SK-N-SH (cell line): Measurements from ENCODE around the gene DGKE. TPM values are rescaled to one million over a fixed set of nuclear protein-coding genes. Genes with fewer than 3 reads are reported as not detected.

Experiments used
- CTCF ChIA-PET: fragments of 300-600, 350-600 bp; formaldehyde crosslinking; extraction: SDS; loops from one replicate; lab custom pipeline; 2021; lab: Yijun Ruan, JAX
- POLR2A ChIA-PET: fragments of 350-600 bp; sonication (Branson Sonifier 250); formaldehyde crosslinking; extraction: SDS; loops from one replicate; lab custom pipeline; 2020; ENCODE audit warnings: antibody characterized with exemption, inconsistent platforms; lab: Yijun Ruan, JAX
- DNase-seq: peaks from one replicate; pipeline ENCODE4 v3.0.0; 2012
- H2AFZ ChIP-seq: fragments of 200-600 bp; sonication (generic); 2 replicates; pipeline ENCODE4 v1.8.1; 2016; ENCODE audit warnings: antibody characterized with exemption, mild to moderate bottlenecking, low read depth
- H3F3A ChIP-seq: fragments of 200-600 bp; sonication (generic); replicated peaks from 2 replicates; pipeline ENCODE3; 2016; ENCODE audit warnings: antibody characterized with exemption, mild to moderate bottlenecking; ENCODE audit not compliant: insufficient read depth
- H3K27ac ChIP-seq, 2 experiments: fragments of 200-500 bp in 1 of 2; fragments of 200-600 bp in 1 of 2; sonication (Bioruptor generic) in 1 of 2; sonication (generic), shearing (Covaris generic) in 1 of 2; 2 replicates each; pipeline versions ENCODE4 v1.5.1 to v1.6.1; 2014 to 2016; ENCODE audit warnings: low read depth in 2 of 2, inconsistent platforms in 1 of 2, low read length in 1 of 2, mild to moderate bottlenecking in 1 of 2, mixed read lengths in 1 of 2
- H3K27me3 ChIP-seq: fragments of 200-600 bp; sonication (generic), shearing (Covaris generic); 2 replicates; pipeline ENCODE4 v1.6.1; 2016; ENCODE audit warnings: mixed run types; ENCODE audit not compliant: insufficient read depth
- H3K36me3 ChIP-seq, 2 experiments: fragments of 200-500 bp in 1 of 2; fragments of 200-600 bp in 1 of 2; sonication (Bioruptor generic) in 1 of 2; sonication (generic) in 1 of 2; replicated peaks in 1 of 2; 2 replicates each; pipeline versions ENCODE3 to v1.5.1; 2014 to 2016; ENCODE audit warnings: low read length in 1 of 2, mild to moderate bottlenecking in 1 of 2; ENCODE audit not compliant: insufficient read depth in 2 of 2, control insufficient read depth in 1 of 2
- H3K4me1 ChIP-seq, 2 experiments: fragments of 200-500 bp in 1 of 2; fragments of 200-600 bp in 1 of 2; sonication (Bioruptor generic) in 1 of 2; sonication (generic), shearing (Covaris generic) in 1 of 2; 2 replicates each; pipeline versions ENCODE4 v1.5.1 to v1.6.1; 2014 to 2016; ENCODE audit warnings: low read depth in 1 of 2, low read length in 1 of 2, mixed run types in 1 of 2; ENCODE audit not compliant: insufficient read depth in 2 of 2, control insufficient read depth in 1 of 2
- H3K4me2 ChIP-seq: fragments of 200-600 bp; sonication (generic), shearing (Covaris generic); 2 replicates; pipeline ENCODE4 v1.6.1; 2017; ENCODE audit warnings: mixed run types
- H3K4me3 ChIP-seq, 2 experiments: fragments of 200-500 bp in 1 of 2; fragments of 200-600 bp in 1 of 2; sonication (Bioruptor generic) in 1 of 2; sonication (generic), shearing (Covaris generic) in 1 of 2; 2 replicates each; pipeline versions ENCODE4 v1.5.1 to v1.8.1; 2014 to 2016; ENCODE audit warnings: low read depth in 2 of 2, inconsistent platforms in 1 of 2, low read length in 1 of 2, mild to moderate bottlenecking in 1 of 2, mixed read lengths in 1 of 2, moderate library complexity in 1 of 2
- H3K79me2 ChIP-seq: fragments of 200-600 bp; sonication (generic); 2 replicates; pipeline ENCODE4 v1.8.1; 2017; ENCODE audit warnings: mild to moderate bottlenecking; ENCODE audit not compliant: insufficient read depth
- H3K9ac ChIP-seq: fragments of 200-600 bp; sonication (generic); 2 replicates; pipeline ENCODE4 v1.6.1; 2017; ENCODE audit warnings: mixed run types
- H3K9me2 ChIP-seq: fragments of 200-600 bp; sonication (generic); 2 replicates; pipeline ENCODE4 v1.6.1; 2017; ENCODE audit warnings: mixed run types
- H3K9me3 ChIP-seq: fragments of 200-600 bp; sonication (generic); 2 replicates; pipeline ENCODE4 v1.6.1; 2017; ENCODE audit warnings: mixed run types, mild to moderate bottlenecking, moderate library complexity
- H4K20me1 ChIP-seq: fragments of 200-600 bp; sonication (generic); 2 replicates; pipeline ENCODE4 v1.6.1; 2017; ENCODE audit warnings: mild to moderate bottlenecking, mixed run types; ENCODE audit not compliant: insufficient read depth
- ELF1 ChIP-seq: IDR thresholded peaks from 2 replicates; pipeline ENCODE4 v1.4.0; 2012
- FOSL2 ChIP-seq: IDR thresholded peaks from 2 replicates; pipeline ENCODE4 v1.4.0; 2012; ENCODE audit warnings: low read depth, mild to moderate bottlenecking, moderate library complexity, borderline replicate concordance
- FOXJ3 ChIP-seq: sonication (generic); formaldehyde crosslinking; IDR thresholded peaks from 2 replicates; pipeline ENCODE4 v1.5.1; 2020; ENCODE audit warnings: mild to moderate bottlenecking, missing genetic modification reagents
- GATA2 ChIP-seq: sonication (generic); formaldehyde crosslinking; IDR thresholded peaks from 2 replicates; pipeline ENCODE4 v1.5.0; 2020; ENCODE audit warnings: mild to moderate bottlenecking, missing genetic modification reagents
- JUND ChIP-seq: IDR thresholded peaks from 2 replicates; pipeline ENCODE4 v1.4.0; 2012
- POLR2AphosphoS5 ChIP-seq: IDR thresholded peaks from 2 replicates; pipeline ENCODE4 v1.6.1; 2012; ENCODE audit warnings: low read depth, low read length
- RAD21 ChIP-seq: IDR thresholded peaks from 2 replicates; pipeline ENCODE4 v1.6.1; 2012; ENCODE audit warnings: mild to moderate bottlenecking, low read length
- RFX5 ChIP-seq: IDR thresholded peaks from 2 replicates; pipeline ENCODE4 v1.6.1; 2012; ENCODE audit warnings: mild to moderate bottlenecking, improper control_type of control experiment, low read length
- RXRA ChIP-seq: IDR thresholded peaks from 2 replicates; pipeline ENCODE4 v1.4.0; 2012; ENCODE audit warnings: low read depth, mild to moderate bottlenecking, borderline replicate concordance
- SIN3A ChIP-seq: IDR thresholded peaks from 2 replicates; pipeline ENCODE4 v1.6.1; 2012; ENCODE audit warnings: low read depth, mild to moderate bottlenecking, low read length, moderate library complexity, borderline replicate concordance
- SMC3 ChIP-seq: IDR thresholded peaks from 2 replicates; pipeline ENCODE4 v1.6.1; 2012; ENCODE audit warnings: low read depth, low read length, improper control_type of control experiment
- USF2 ChIP-seq: fragments of 150-350 bp; IDR thresholded peaks from 2 replicates; pipeline ENCODE4 v1.6.1; 2017; ENCODE audit warnings: antibody characterized with exemption, low read length, low read depth, borderline replicate concordance
- WGBS: methylation state at CpG from one replicate; pipeline ENCODE4 v1.1.6; 2017; ENCODE audit warnings: low lambda C conversion rate; 5-methylcytosine and 5-hydroxymethylcytosine counted together
- polyA plus RNA-seq, 3 experiments: library from polyadenylated mRNA; depleted of rRNA; stranded (reverse); fragments of >200 nt; gene quantifications; 2 replicates each; pipeline ENCODE4 v1.2.3, GENCODE V29; 2012
- TF ChIP-seq, protein P1 (sequence below): fragments of 150-350 bp; IDR thresholded peaks from 2 replicates; pipeline ENCODE4 v1.6.1; 2016; ENCODE audit warnings: mild to moderate bottlenecking, low read depth, low read length
- TF ChIP-seq, protein P2 (sequence below): IDR thresholded peaks from 2 replicates; pipeline ENCODE4 v1.4.0; 2012; ENCODE audit warnings: low read depth
- TF ChIP-seq, protein P3 (sequence below): IDR thresholded peaks from 2 replicates; pipeline ENCODE4 v1.4.0; 2012; ENCODE audit warnings: low read depth, borderline replicate concordance
- TF ChIP-seq, protein P4 (sequence below): IDR thresholded peaks from 2 replicates; pipeline ENCODE4 v1.6.1; 2012; ENCODE audit warnings: mild to moderate bottlenecking, low read depth, low read length, moderate library complexity

The DGKE gene
- polyA plus RNA-seq, 1 of the 3 experiments (the other 2 are of a cell fraction): 2.4 TPM

- no peak for TF ChIP-seq USF2
- TF ChIP-seq, protein P1, sequence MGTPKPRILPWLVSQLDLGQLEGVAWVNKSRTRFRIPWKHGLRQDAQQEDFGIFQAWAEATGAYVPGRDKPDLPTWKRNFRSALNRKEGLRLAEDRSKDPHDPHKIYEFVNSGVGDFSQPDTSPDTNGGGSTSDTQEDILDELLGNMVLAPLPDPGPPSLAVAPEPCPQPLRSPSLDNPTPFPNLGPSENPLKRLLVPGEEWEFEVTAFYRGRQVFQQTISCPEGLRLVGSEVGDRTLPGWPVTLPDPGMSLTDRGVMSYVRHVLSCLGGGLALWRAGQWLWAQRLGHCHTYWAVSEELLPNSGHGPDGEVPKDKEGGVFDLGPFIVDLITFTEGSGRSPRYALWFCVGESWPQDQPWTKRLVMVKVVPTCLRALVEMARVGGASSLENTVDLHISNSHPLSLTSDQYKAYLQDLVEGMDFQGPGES: no peak
Measured at GRCh38 chr17:56890390-56890789, 56.4 kb downstream of the DGKE start (continued).

- Histone ChIP-seq H3K27me3 (no peaks in the 10 kb centered on the region), H3F3A (peaks cover 5% of the 10 kb centered on the region), H3K4me1 (0 out of 4 replicates have a peak, but pooled peaks cover 0 to under 1% of the 10 kb centered on the region in 2 experiments), H3K9me3 (no peaks in the 10 kb centered on the region; the same call in 1 of the 2 replicates), H3K36me3 (peaks cover 40 to 56% of the 10 kb centered on the region in 2 experiments), H2AFZ (no peak overlapping the region), H3K4me3 (no peak overlapping the region), H3K79me2 (no peaks in the 10 kb centered on the region), H3K27ac (no peak overlapping the region), H4K20me1 (no peaks in the 10 kb centered on the region), H3K9me2 (no peaks in the 10 kb centered on the region), H3K9ac (no peak overlapping the region), H3K4me2 (no peak overlapping the region)
- CTCF ChIA-PET: interaction anchor here (1.1 to 1.7 kb wide), 6 partner anchors 9 to 71 kb away, joined by 3 to 5 read pairs (median 3); no protein-coding TSS in a partner anchor
- WGBS: 97% methylated on average over 7 of the region's 7 CpGs
- no peak for TF ChIP-seq GATA2
- TF ChIP-seq, protein P2, sequence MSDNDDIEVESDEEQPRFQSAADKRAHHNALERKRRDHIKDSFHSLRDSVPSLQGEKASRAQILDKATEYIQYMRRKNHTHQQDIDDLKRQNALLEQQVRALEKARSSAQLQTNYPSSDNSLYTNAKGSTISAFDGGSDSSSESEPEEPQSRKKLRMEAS: no peak
- TF ChIP-seq, protein P3, sequence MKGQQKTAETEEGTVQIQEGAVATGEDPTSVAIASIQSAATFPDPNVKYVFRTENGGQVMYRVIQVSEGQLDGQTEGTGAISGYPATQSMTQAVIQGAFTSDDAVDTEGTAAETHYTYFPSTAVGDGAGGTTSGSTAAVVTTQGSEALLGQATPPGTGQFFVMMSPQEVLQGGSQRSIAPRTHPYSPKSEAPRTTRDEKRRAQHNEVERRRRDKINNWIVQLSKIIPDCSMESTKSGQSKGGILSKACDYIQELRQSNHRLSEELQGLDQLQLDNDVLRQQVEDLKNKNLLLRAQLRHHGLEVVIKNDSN: no peak
- POLR2A ChIA-PET: no interaction called here
- no peak for DNase-seq
Measured at GRCh38 chr17:56890906-56891674, 57.1 kb downstream of the DGKE start.

- Histone ChIP-seq H3K4me3 (no peak overlapping the region), H3K4me1 (peaks cover 0 to 3% of the 10 kb centered on the region in 2 experiments; a peak in 1 of 4 replicates), H3K9ac (no peak overlapping the region), H3K79me2 (no peaks in the 10 kb centered on the region), H3K27ac (no peak overlapping the region), H3K36me3 (peaks cover 35 to 56% of the 10 kb centered on the region in 2 experiments), H3K9me2 (no peaks in the 10 kb centered on the region), H3K4me2 (no peak overlapping the region), H3F3A (peaks cover 5% of the 10 kb centered on the region), H3K27me3 (no peaks in the 10 kb centered on the region), H2AFZ (no peak overlapping the region), H3K9me3 (no peaks in the 10 kb centered on the region; the same call in 1 of the 2 replicates), H4K20me1 (no peaks in the 10 kb centered on the region)
- peak; percentile 52 for DNase-seq
- 89% methylated on average over 10 of the region's 16 CpGs for WGBS
- ChIA-PET CTCF (interaction anchor here (1.1 to 1.3 kb wide), 2 partner anchors 21 to 47 kb away, joined by 3 to 4 read pairs; no protein-coding TSS in a partner anchor), POLR2A (no interaction called here)
- TF ChIP-seq RFX5 (no peak), ELF1 (no peak), POLR2AphosphoS5 (no peak), FOXJ3 (CRISPR knock-in tag) (no peak), SMC3 (peak; percentile 40), JUND (no peak), SIN3A (no peak), RXRA (no peak), FOSL2 (no peak), RAD21 (peak; percentile 6; the same call in 1 of the 2 replicates), GATA2 (no peak)
- TF ChIP-seq, protein P3: no peak
- TF ChIP-seq, protein P4, sequence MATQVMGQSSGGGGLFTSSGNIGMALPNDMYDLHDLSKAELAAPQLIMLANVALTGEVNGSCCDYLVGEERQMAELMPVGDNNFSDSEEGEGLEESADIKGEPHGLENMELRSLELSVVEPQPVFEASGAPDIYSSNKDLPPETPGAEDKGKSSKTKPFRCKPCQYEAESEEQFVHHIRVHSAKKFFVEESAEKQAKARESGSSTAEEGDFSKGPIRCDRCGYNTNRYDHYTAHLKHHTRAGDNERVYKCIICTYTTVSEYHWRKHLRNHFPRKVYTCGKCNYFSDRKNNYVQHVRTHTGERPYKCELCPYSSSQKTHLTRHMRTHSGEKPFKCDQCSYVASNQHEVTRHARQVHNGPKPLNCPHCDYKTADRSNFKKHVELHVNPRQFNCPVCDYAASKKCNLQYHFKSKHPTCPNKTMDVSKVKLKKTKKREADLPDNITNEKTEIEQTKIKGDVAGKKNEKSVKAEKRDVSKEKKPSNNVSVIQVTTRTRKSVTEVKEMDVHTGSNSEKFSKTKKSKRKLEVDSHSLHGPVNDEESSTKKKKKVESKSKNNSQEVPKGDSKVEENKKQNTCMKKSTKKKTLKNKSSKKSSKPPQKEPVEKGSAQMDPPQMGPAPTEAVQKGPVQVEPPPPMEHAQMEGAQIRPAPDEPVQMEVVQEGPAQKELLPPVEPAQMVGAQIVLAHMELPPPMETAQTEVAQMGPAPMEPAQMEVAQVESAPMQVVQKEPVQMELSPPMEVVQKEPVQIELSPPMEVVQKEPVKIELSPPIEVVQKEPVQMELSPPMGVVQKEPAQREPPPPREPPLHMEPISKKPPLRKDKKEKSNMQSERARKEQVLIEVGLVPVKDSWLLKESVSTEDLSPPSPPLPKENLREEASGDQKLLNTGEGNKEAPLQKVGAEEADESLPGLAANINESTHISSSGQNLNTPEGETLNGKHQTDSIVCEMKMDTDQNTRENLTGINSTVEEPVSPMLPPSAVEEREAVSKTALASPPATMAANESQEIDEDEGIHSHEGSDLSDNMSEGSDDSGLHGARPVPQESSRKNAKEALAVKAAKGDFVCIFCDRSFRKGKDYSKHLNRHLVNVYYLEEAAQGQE: no peak
Measured at GRCh38 chr17:56891751-56892150, 57.8 kb downstream of the DGKE start.
